ENCODE results near the gene RBP2. TPM values are rescaled to one million over a fixed set of nuclear protein-coding genes. Genes with fewer than 3 reads are reported as not detected.

Gene RBP2
- total and polyA plus RNA-seq, 2 of the 8 experiments (the other 6 are each of a cell fraction or from before 2014, with no cell fraction given) = not detected

- TF ChIP-seq CHD7 (IDR thresholded peaks at IDR 0.05; ENCODE audit: insufficient replicate concordance, low read length) = no peak
- no peak for TF ChIP-seq ASH2L (IDR thresholded peaks at IDR 0.05; ENCODE audit: low read length)
- no peak for TF ChIP-seq JUN (IDR thresholded peaks at IDR 0.05; ENCODE audit: low read depth, low read length)
- no peak for TF ChIP-seq KDM4A (IDR thresholded peaks at IDR 0.05; ENCODE audit: low read depth, low read length, severe bottlenecking)
- peak in 2 of 3 experiments; percentile 44 to 48; a peak in 3 of 4 replicates for TF ChIP-seq CTCF (IDR thresholded peaks at IDR 0.05; ENCODE audit: control extremely low read depth in 1 of 3, insufficient read depth in 1 of 3, low read depth in 1 of 3, low read length in 3 of 3)
Measured at GRCh38 chr3:139522421-139522820, 46.1 kb upstream of the RBP2 start (continued).
